Gastrocnemius medialis (tissue), 4 donors: ENCODE results near the gene CLSTN2. TPM values are rescaled to one million over a fixed set of nuclear protein-coding genes. Genes with fewer than 3 reads are reported as not detected.

Experiments used
- ATAC-seq, 2 donors: fragments of 150-250 bp; one replicate each; pipeline ENCODE4 v1.9.1; 2016
- DNase-seq, 2 donors: peaks; one replicate each; pipeline ENCODE4 v3.0.0-alpha.2; 2019
- H3K27ac ChIP-seq, 4 donors: fragments of 200-600 bp; sonication (generic); 1 replicate in 1 of 4; 2 replicates in 3 of 4; pipeline ENCODE4 v1.5.1; 2016 to 2018; ENCODE audit warnings: mild to moderate bottlenecking in 2 of 4, moderate library complexity in 1 of 4
- H3K27me3 ChIP-seq, 3 donors: fragments of 200-600 bp; sonication (generic) in 2 of 3; 1 replicate in 1 of 3; 2 replicates in 2 of 3; pipeline versions ENCODE4 v1.5.1 to v1.6.0; 2016 to 2019; ENCODE audit warnings: mild to moderate bottlenecking in 1 of 3, moderate library complexity in 1 of 3
- H3K36me3 ChIP-seq, 2 donors: fragments of 200-600 bp; sonication (generic) in 1 of 2; one replicate each; pipeline ENCODE4 v1.5.1; 2017 to 2018
- H3K4me1 ChIP-seq, 2 donors: fragments of 200-600 bp; sonication (generic) in 1 of 2; one replicate each; pipeline ENCODE4 v1.5.1; 2016 to 2017; ENCODE audit warnings: mild to moderate bottlenecking in 2 of 2
- H3K4me3 ChIP-seq, 4 donors: fragments of 200-600 bp; sonication (generic) in 3 of 4; 1 replicate in 1 of 4; 2 replicates in 3 of 4; pipeline ENCODE4 v1.5.1; 2016 to 2019; ENCODE audit warnings: mild to moderate bottlenecking in 2 of 4
- H3K9me3 ChIP-seq, 3 donors: fragments of 200-600 bp; sonication (generic) in 2 of 3; 1 replicate in 1 of 3; 2 replicates in 2 of 3; pipeline ENCODE4 v1.5.1; 2016 to 2019
- CTCF ChIP-seq, 5 experiments: fragments of 450-650 bp in 3 of 5; fragments of 200-600 bp in 2 of 5; sonication (generic) in 2 of 5; IDR thresholded peaks in 4 of 5; conservative IDR thresholded peaks in 1 of 5; 1 replicate in 4 of 5; 2 replicates in 1 of 5; pipeline ENCODE4 v1.5.1; 2016 to 2019; ENCODE audit warnings: antibody characterized with exemption in 5 of 5, mild to moderate bottlenecking in 3 of 5, moderate library complexity in 3 of 5
- POLR2A ChIP-seq, 2 donors: fragments of 450-650 bp; IDR thresholded peaks; one replicate each; pipeline ENCODE4 v1.6.1; 2017; ENCODE audit warnings: antibody characterized with exemption in 2 of 2, mild to moderate bottlenecking in 2 of 2, moderate library complexity in 2 of 2
- in situ Hi-C, 4 donors: fragments of 200-750 bp; cut with MboI; loops; one replicate each; pipeline versions ENCODE4 v1.15.0 to v1.8.0; 2017; ENCODE audit warnings: low sequenced_read_pairs in 4 of 4
- intact Hi-C: fragments of 100-400 bp; cut with DNase I; formaldehyde crosslinking; loops from one replicate; pipeline ENCODE4 v1.15.1; 2023; ENCODE audit warnings: low total_unique reads
- total RNA-seq, 4 donors: library from RNA; depleted of rRNA; stranded (reverse); fragments of >200 nt; gene quantifications; one replicate each; pipeline versions ENCODE4 v1.1.0 to v1.2.3, GENCODE V29; 2016

The CLSTN2 gene
- total RNA-seq, 4 donors from 2014 or later = 1.1 to 4.9 (median 4.0) TPM

- intact Hi-C loops (no loop called here), in situ Hi-C loops (no loop called here)
- no peaks in the 10 kb centered on the region for H3K27me3 ChIP-seq
- no peak overlapping the region for H3K4me3 ChIP-seq
- no peak overlapping the region for H3K27ac ChIP-seq
- DNase-seq (no peak), ATAC-seq (no peak)
- no peaks in the 10 kb centered on the region for H3K4me1 ChIP-seq
- no peaks in the 10 kb centered on the region for H3K36me3 ChIP-seq
- TF ChIP-seq POLR2A (IDR thresholded peaks at IDR 0.05) = no peak
- TF ChIP-seq CTCF (IDR thresholded peaks at IDR 0.05 in 4 of 5, conservative IDR thresholded peaks at IDR 0.05 in 1 of 5) = no peak
- no peaks in the 10 kb centered on the region for H3K9me3 ChIP-seq
These were observed 211.7 kb downstream of the CLSTN2 start for GRCh38 chr3:140146668-140147067.

DNA sequence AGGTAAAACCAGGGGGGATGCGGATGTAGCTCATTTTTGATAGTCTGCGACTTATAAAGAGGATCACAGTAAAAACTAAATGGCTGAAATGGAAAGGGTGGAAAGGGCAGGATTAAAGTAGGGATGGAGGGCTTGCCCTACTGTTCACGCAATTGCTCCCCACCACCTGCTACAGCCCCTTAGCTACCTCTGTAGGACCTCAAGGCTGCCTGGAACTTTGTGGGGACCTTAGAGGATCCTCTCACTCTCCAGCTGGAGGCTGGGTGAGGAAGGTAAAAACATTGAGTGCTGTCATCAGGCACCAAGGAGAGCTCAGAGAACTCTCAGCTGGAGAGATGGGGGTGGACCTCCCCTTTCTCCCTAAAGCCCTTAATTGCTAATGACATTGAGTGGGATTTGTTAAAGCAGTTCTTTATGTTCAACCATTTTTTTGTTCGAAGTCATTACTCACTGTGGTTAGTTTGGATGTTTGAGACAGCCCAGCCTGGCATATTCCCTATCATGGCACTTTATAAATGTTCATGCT is 213.0 kb downstream of the CLSTN2 start:
- TF ChIP-seq POLR2A (IDR thresholded peaks at IDR 0.05) (no peak), CTCF (IDR thresholded peaks at IDR 0.05 in 4 of 5, conservative IDR thresholded peaks at IDR 0.05 in 1 of 5) (no peak)
- Histone ChIP-seq H3K4me3 (no peak overlapping the region), H3K27ac (no peak overlapping the region), H3K36me3 (no peaks in the 10 kb centered on the region), H3K27me3 (no peaks in the 10 kb centered on the region), H3K9me3 (no peaks in the 10 kb centered on the region), H3K4me1 (peaks cover 3 to 8% of the 10 kb centered on the region in 2 donors)
- ATAC-seq (no peak), DNase-seq (no peak)
- in situ Hi-C loops (no loop called here), intact Hi-C loops (no loop called here)

GRCh38 chr3:140148824-140149390 is 213.9 kb downstream of the CLSTN2 start:
- intact Hi-C loops = no loop called here

GRCh38 chr3:140151321-140151720 is 216.3 kb downstream of the CLSTN2 start:
- TF ChIP-seq CTCF (IDR thresholded peaks at IDR 0.05 in 4 of 5, conservative IDR thresholded peaks at IDR 0.05 in 1 of 5) (no peak), POLR2A (IDR thresholded peaks at IDR 0.05) (no peak)
- H3K27me3 ChIP-seq = no peaks in the 10 kb centered on the region
- DNase-seq (no peak), ATAC-seq (no peak)
- intact Hi-C loops (no loop called here), in situ Hi-C loops (no loop called here)
- H3K27ac ChIP-seq = no peak overlapping the region
- no peaks in the 10 kb centered on the region for H3K36me3 ChIP-seq
- no peaks in the 10 kb centered on the region for H3K9me3 ChIP-seq
- H3K4me1 ChIP-seq = peaks cover 4 to 8% of the 10 kb centered on the region in 2 donors
- H3K4me3 ChIP-seq = no peak overlapping the region

More at GRCh38 chr3:140148824-140149390, 213.9 kb downstream of the CLSTN2 start:
- Histone ChIP-seq H3K27ac (no peak overlapping the region), H3K4me1 (peaks cover 4 to 8% of the 10 kb centered on the region in 2 donors), H3K27me3 (no peaks in the 10 kb centered on the region), H3K36me3 (no peaks in the 10 kb centered on the region), H3K4me3 (no peak overlapping the region), H3K9me3 (no peaks in the 10 kb centered on the region)
- TF ChIP-seq CTCF (IDR thresholded peaks at IDR 0.05 in 4 of 5, conservative IDR thresholded peaks at IDR 0.05 in 1 of 5) (no peak), POLR2A (IDR thresholded peaks at IDR 0.05) (no peak)
- DNase-seq (no peak), ATAC-seq (no peak)
- in situ Hi-C loops = no loop called here
